Left ventricle myocardium superior (tissue), 1 donor: ENCODE data around the gene TLCD3B. TPM values are rescaled to one million over a fixed set of nuclear protein-coding genes. Genes with fewer than 3 reads are reported as not detected.

Experiments used
- ATAC-seq: fragments of 200-7000 bp; cut with Tn5 transposase; one replicate; pipeline ENCODE4 v1.9.1; 2020; ENCODE audit warnings: mild to moderate bottlenecking, moderate library complexity
- DNase-seq: peaks from one replicate; pipeline ENCODE4 v3.0.0-alpha.2; 2020
- intact Hi-C: fragments of 100-400 bp; cut with micrococcal nuclease; formaldehyde crosslinking; loops from one replicate; pipeline ENCODE4 v1.11.0; 2022
- total RNA-seq: library from RNA; stranded (reverse); fragmentation: NEBNext Ultra II Directional; extraction: Animal tissue kit (Norgen Biotek cat#: 25700); gene quantifications from one replicate; pipeline ENCODE4 v1.2.1, GENCODE V29; 2021
- donor health status: DM: no; HTN: yes; CAD: no; lungs with severe emphysema.

The TLCD3B gene
- total RNA-seq, 1 donor from 2014 or later, result not detected

DNA sequence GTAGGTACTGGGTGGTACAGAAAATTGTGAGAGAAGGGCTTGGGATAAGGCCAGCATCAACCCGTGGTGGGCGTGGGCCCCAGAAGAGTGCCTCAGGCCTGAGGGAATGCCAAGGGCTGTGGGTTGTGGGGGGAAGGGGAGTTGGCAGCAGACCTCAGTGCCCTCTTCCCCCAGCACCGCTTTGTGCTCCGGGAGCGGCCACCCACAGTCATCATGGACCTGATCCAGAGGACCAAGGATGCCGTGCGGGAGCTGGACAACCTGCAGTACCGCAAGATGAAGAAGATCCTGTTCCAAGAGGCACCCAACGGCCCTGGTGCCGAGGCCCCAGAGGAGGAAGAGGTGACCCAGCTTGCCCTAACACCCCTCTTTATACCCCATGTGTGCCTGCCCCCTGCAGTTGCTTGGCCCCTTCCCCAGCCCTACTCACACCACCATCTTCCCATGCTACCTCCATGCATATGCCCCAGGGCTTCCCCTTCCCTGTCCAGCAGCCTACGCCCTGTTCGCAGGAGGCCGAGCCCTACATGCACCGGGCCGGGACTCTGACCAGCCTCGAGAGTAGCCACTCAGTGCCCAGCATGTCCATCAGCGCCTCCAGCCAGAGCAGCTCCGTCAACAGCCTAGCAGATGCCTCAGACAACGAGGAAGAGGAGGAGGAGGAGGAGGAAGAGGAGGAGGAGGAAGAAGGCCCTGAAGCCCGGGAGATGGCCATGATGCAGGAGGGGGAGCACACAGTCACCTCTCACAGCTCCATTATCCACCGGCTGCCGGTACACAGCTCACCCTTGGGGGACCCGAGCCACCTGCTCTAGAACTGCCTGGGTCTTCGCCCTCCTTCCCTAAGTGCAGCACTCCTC is 48.3 kb downstream of the TLCD3B start:
- ATAC-seq (no peak), DNase-seq (no peak)
- intact Hi-C loops, result no loop called here

DNA sequence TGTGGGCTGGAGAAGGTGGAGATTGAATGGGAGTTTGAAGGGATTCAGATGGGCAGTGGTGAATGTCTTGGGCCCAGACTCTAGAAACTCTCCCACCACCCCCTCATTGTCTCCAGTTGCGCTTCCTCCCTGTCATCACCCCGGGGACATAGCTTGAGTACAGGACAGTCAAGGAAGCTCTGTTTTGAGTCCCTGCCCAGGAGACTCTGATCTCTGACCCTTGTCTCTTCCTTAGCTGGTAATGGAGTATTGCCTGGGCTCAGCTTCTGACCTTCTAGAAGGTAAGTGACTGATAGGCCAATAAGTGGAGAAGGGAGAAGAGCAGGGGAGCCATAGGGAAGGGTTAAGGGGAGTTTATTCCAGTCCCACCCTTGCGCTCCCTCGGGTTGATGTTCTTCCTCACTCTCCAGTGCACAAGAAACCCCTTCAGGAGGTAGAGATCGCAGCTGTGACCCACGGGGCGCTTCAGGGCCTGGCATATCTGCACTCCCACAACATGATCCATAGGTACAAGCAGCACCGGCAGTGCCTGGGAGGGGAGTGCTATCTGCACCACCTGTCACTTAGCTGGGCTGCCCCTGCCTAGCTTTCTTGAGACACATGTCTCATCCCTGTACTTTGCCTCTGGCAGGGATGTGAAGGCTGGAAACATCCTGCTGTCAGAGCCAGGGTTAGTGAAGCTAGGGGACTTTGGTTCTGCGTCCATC is 52.4 kb downstream of the TLCD3B start:
- no peak for ATAC-seq
- intact Hi-C loops, result no loop called here
- no peak for DNase-seq

DNA sequence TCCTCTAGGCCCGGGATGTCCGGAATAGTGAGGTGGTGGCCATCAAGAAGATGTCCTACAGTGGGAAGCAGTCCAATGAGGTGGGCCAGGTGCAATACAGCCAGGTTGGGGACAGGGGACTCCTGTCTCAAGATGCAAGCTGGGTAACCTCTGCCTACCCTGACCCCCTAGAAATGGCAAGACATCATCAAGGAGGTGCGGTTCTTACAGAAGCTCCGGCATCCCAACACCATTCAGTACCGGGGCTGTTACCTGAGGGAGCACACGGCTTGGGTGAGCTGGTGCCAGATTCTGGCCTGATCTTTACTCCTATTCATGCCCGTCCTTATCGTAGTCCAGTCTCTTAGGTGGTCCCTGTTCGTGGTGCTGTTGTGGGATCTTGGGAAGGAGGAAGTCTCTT is 53.0 kb downstream of the TLCD3B start:
- ATAC-seq, result no peak
- DNase-seq, result no peak
- intact Hi-C loops, result no loop called here

DNA sequence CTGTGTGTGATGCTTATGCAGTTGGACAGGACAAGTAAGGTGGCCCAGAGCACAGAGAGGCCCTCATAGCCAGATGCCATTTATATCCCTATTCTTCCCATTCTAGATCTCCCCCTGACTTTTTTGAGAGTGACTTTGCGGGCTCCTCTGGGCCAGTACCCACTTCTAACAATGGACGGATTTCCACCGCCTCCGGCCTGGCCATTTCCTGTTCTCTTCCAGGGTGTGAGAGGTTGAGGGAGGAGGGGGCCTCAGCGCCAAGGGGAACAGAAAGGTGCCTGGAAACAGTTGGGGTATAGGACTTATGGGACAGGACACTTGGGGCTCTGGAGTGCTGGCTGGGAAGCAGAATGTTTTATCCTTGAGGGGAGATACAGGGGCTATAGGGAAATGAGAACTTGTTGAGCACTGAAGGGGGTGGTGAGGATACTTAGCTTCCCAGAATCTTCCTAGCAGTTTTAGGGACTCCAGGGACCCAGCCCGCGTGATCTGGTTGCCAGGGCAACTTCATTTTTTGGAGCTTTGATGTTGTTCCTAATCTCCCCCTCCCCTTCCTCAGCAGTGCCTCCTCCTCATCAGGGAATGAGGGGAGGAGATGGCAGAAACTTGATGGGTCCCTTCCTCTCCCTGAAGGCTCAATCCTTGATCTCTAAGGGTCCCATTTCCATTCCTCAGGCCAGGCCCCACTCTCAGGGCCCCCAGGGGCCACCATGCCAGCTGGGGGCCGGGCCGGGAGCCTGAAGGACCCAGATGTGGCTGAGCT is 53.8 kb downstream of the TLCD3B start:
- intact Hi-C loops, result no loop called here
- ATAC-seq, result no peak
- DNase-seq, result no peak

DNA sequence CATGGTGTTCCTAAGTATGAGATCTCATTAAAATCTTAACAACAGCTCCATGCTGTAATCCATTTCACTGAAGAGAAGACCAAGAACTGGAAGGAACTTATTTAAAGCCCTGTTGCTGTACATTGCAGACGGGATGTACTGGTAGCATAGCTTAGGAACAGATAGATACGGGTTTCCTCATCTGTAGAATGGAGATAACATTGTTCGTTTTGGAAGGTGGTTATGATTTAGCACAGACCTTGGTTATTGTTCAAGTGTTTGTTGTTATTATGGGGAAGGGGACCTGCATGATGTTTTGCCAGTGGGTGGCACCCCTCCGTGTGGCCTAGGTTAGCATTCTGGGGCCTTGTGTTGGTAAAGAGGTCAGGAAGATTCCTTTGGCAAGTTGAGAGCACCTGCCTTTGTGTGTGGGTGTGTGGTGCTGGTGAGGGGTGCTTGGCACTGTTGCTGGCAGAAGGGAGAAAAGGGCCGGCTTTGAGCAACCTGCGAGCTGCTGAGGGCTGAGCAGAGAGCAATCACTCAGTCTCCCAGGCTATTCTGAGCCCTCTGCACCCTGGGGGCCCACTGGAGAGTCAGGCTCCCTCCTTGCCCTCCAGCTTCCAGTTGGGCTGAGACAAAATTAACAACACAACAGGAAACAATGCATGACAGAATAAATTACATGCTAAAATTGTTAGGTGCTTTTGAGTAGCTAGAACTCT is 55.1 kb downstream of the TLCD3B start:
- no peak for DNase-seq
- ATAC-seq, result no peak
- intact Hi-C loops, result no loop called here

DNA sequence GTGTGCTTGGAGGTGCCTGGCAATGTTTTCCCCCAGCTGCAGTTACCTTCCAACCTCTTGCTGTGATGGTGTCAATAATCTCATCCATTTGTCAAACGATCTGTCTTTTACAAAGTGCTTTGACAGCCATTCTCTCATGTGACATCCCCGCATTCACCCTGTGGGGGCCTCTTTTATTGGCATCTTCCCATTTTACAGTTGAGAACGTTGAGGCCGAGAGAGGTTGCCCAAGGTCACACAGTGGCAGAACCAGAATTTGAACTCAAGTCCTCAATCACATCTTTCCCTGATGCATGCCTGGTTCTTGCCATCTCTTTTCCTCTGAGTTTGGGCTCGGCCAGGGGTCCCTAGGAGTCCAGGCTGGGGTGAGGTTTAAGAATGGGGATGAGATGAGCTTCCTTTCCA is 55.9 kb downstream of the TLCD3B start:
- DNase-seq, result no peak
- intact Hi-C loops, result no loop called here
- no peak for ATAC-seq

Other genes with a start within 250 kb of the TLCD3B start
- 55.2 TPM for gene KIF22, start 240.5 kb downstream of the TLCD3B start, total RNA-seq
- 101 TPM for gene MAZ, start 224.7 kb downstream of the TLCD3B start, total RNA-seq
- 3.1 TPM for gene PRRT2, start 219.1 kb downstream of the TLCD3B start, total RNA-seq
- gene PAGR1, start 215.1 kb downstream of the TLCD3B start, total RNA-seq, result 16.2 TPM
- 47.0 TPM for gene MVP, start 210.8 kb downstream of the TLCD3B start, total RNA-seq
- 65.8 TPM for gene CDIPT, start 168.0 kb downstream of the TLCD3B start, total RNA-seq
- 0.22 TPM for gene SEZ6L2, start 131.7 kb downstream of the TLCD3B start, total RNA-seq
- gene ASPHD1, start 130.8 kb downstream of the TLCD3B start, total RNA-seq, result 0.37 TPM
- gene KCTD13, start 105.0 kb downstream of the TLCD3B start, total RNA-seq, result 5.5 TPM
- gene TMEM219, start 69.2 kb downstream of the TLCD3B start, total RNA-seq, result 66.2 TPM
- 34.9 TPM for gene TAOK2, start 57.4 kb downstream of the TLCD3B start, total RNA-seq
- 19.4 TPM for gene HIRIP3, start 35.7 kb downstream of the TLCD3B start, total RNA-seq
- 31.3 TPM for gene INO80E, start 35.0 kb downstream of the TLCD3B start, total RNA-seq
- 0.82 TPM for gene DOC2A, start 20.2 kb downstream of the TLCD3B start, total RNA-seq
- gene C16orf92, start 8.1 kb downstream of the TLCD3B start, total RNA-seq, result not detected
- gene ALDOA, start 34.5 kb upstream of the TLCD3B start, total RNA-seq, result 4,258 TPM
- gene PPP4C, start 44.7 kb upstream of the TLCD3B start, total RNA-seq, result 33.1 TPM
- gene TBX6, start 60.7 kb upstream of the TLCD3B start, total RNA-seq, result 0.79 TPM
- gene YPEL3, start 64.9 kb upstream of the TLCD3B start, total RNA-seq, result 66.0 TPM
- 2.0 TPM for gene GDPD3, start 82.3 kb upstream of the TLCD3B start, total RNA-seq
- gene MAPK3, start 91.9 kb upstream of the TLCD3B start, total RNA-seq, result 44.7 TPM
- 10.3 TPM for gene CORO1A, start 152.3 kb upstream of the TLCD3B start, total RNA-seq
- 49.5 TPM for gene BOLA2B, start 162.4 kb upstream of the TLCD3B start, total RNA-seq
- 16.5 TPM for gene SLX1A, start 162.6 kb upstream of the TLCD3B start, total RNA-seq
- 12.5 TPM for gene SULT1A3, start 168.0 kb upstream of the TLCD3B start, total RNA-seq
- gene NPIPB13, start 217.2 kb upstream of the TLCD3B start, total RNA-seq, result 3.5 TPM